ENCODE results near the gene GHR.

- TF ChIP-seq, protein P1, sequence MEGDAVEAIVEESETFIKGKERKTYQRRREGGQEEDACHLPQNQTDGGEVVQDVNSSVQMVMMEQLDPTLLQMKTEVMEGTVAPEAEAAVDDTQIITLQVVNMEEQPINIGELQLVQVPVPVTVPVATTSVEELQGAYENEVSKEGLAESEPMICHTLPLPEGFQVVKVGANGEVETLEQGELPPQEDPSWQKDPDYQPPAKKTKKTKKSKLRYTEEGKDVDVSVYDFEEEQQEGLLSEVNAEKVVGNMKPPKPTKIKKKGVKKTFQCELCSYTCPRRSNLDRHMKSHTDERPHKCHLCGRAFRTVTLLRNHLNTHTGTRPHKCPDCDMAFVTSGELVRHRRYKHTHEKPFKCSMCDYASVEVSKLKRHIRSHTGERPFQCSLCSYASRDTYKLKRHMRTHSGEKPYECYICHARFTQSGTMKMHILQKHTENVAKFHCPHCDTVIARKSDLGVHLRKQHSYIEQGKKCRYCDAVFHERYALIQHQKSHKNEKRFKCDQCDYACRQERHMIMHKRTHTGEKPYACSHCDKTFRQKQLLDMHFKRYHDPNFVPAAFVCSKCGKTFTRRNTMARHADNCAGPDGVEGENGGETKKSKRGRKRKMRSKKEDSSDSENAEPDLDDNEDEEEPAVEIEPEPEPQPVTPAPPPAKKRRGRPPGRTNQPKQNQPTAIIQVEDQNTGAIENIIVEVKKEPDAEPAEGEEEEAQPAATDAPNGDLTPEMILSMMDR (conservative IDR thresholded peaks at IDR 0.05; ENCODE audit: low read length) = no peak
- no peak for TF ChIP-seq EZH2phosphoT487 (IDR thresholded peaks at IDR 0.05; ENCODE audit: borderline replicate concordance)
These were observed 90.0 kb downstream of the GHR start for GRCh38 chr5:42513246-42513645.

Measured in Loucy (cell line).